DND-41 (cell line): ENCODE results near the gene P3H3.

Source experiments
- ATAC-seq: fragments of 200-7000 bp; cut with Tn5 transposase; 3 replicates; pipeline ENCODE4 v1.9.1; 2021; ENCODE audit warnings: low read depth; ENCODE audit not compliant: insufficient read depth
- DNase-seq: peaks from one replicate; pipeline ENCODE4 v3.0.0-alpha.2; 2020
- H2AFZ ChIP-seq: 2 replicates; pipeline ENCODE4 v1.6.0; 2012; ENCODE audit warnings: low read depth, low read length
- H3K27ac ChIP-seq: 2 replicates; pipeline ENCODE4 v1.5.1; 2012; ENCODE audit warnings: low read length, inconsistent platforms
- H3K27me3 ChIP-seq: fragments of 200-600 bp; sonication (generic); 2 replicates; pipeline ENCODE4 v1.6.0; 2012; ENCODE audit warnings: low read length, mild to moderate bottlenecking, inconsistent platforms; ENCODE audit not compliant: insufficient read depth, poor library complexity
- H3K36me3 ChIP-seq: 2 replicates; pipeline ENCODE4 v1.5.1; 2012; ENCODE audit warnings: low read length, inconsistent platforms; ENCODE audit not compliant: insufficient read depth
- H3K4me1 ChIP-seq: 2 replicates; pipeline ENCODE4 v1.5.1; 2012; ENCODE audit warnings: mild to moderate bottlenecking, low read length; ENCODE audit not compliant: insufficient read depth
- H3K4me2 ChIP-seq: 2 replicates; pipeline ENCODE4 v1.6.0; 2012; ENCODE audit warnings: mild to moderate bottlenecking, moderate library complexity, low read length, inconsistent platforms; ENCODE audit not compliant: insufficient read depth
- H3K4me3 ChIP-seq, 2 experiments: fragments of 200-600 bp in 1 of 2; shearing (Covaris generic) in 1 of 2; 2 replicates each; pipeline ENCODE4 v1.5.1; 2012 to 2016; ENCODE audit warnings: inconsistent platforms in 2 of 2, low read length in 2 of 2, mild to moderate bottlenecking in 2 of 2, low read depth in 1 of 2, moderate library complexity in 1 of 2
- H3K79me2 ChIP-seq: 2 replicates; pipeline ENCODE4 v1.6.0; 2012; ENCODE audit warnings: low read length, inconsistent platforms; ENCODE audit not compliant: insufficient read depth
- H3K9ac ChIP-seq: 2 replicates; pipeline ENCODE4 v1.6.0; 2012; ENCODE audit warnings: low read depth, mild to moderate bottlenecking, inconsistent platforms, low read length, moderate library complexity
- H3K9me3 ChIP-seq: 2 replicates; pipeline ENCODE4 v1.5.1; 2012; ENCODE audit warnings: low read length, moderate library complexity, mild to moderate bottlenecking, inconsistent platforms; ENCODE audit not compliant: insufficient read depth, severe bottlenecking
- H4K20me1 ChIP-seq: 2 replicates; pipeline ENCODE4 v1.6.0; 2012; ENCODE audit warnings: low read length; ENCODE audit not compliant: insufficient read depth
- CTCF ChIP-seq: IDR thresholded peaks from 2 replicates; pipeline ENCODE4 v1.5.1; 2012; ENCODE audit warnings: borderline replicate concordance, low read length, moderate library complexity, mild to moderate bottlenecking; ENCODE audit not compliant: poor library complexity, severe bottlenecking; ENCODE audit errors: extremely low read depth
- EZH2 ChIP-seq: IDR thresholded peaks from 3 replicates; pipeline ENCODE4 v1.6.1; 2012; ENCODE audit warnings: borderline replicate concordance, low read depth, mild to moderate bottlenecking, moderate library complexity, low read length, inconsistent platforms; ENCODE audit not compliant: severe bottlenecking

Gene P3H3

GRCh38 chr12:6823182-6824084, 4.8 kb upstream of the P3H3 start:
- DNase-seq (no peak), ATAC-seq (no peak)
- H3K9me3 ChIP-seq, result no peaks in the 10 kb centered on the region
- H3K36me3 ChIP-seq, result no peaks in the 10 kb centered on the region
- peaks cover 22% of the 10 kb centered on the region for H3K4me1 ChIP-seq
- H3K4me2 ChIP-seq, result no peak overlapping the region
- no peaks in the 10 kb centered on the region for H3K79me2 ChIP-seq
- H2AFZ ChIP-seq, result no peak overlapping the region
- H3K27ac ChIP-seq, result no peak overlapping the region
- TF ChIP-seq CTCF, result no peak
- no peak for TF ChIP-seq EZH2
- H4K20me1 ChIP-seq, result peaks cover 14% of the 10 kb centered on the region; the same call in 1 of the 2 replicates
- no peak overlapping the region for H3K9ac ChIP-seq
- H3K4me3 ChIP-seq, result no peak overlapping the region
- peaks cover 76% of the 10 kb centered on the region for H3K27me3 ChIP-seq

- Histone ChIP-seq H3K27me3 (peaks cover 84% of the 10 kb centered on the region), H3K79me2 (no peaks in the 10 kb centered on the region), H3K4me2 (no peak overlapping the region), H3K9me3 (no peaks in the 10 kb centered on the region), H2AFZ (no peak overlapping the region), H4K20me1 (peaks cover 14% of the 10 kb centered on the region; the same call in 1 of the 2 replicates), H3K27ac (no peak overlapping the region), H3K36me3 (no peaks in the 10 kb centered on the region), H3K4me3 (no peak overlapping the region), H3K9ac (no peak overlapping the region), H3K4me1 (peaks cover 30% of the 10 kb centered on the region)
- no peak for DNase-seq
- TF ChIP-seq EZH2 (no peak), CTCF (no peak)
- no peak for ATAC-seq
Observed at GRCh38 chr12:6824085-6824775, 4.0 kb upstream of the P3H3 start.

- Histone ChIP-seq H3K27ac (no peak overlapping the region), H3K4me1 (peaks cover 31% of the 10 kb centered on the region), H4K20me1 (peaks cover 17% of the 10 kb centered on the region), H3K27me3 (peaks cover 87% of the 10 kb centered on the region), H3K36me3 (no peaks in the 10 kb centered on the region), H2AFZ (no peak overlapping the region), H3K4me3 (no peak overlapping the region), H3K9ac (no peak overlapping the region), H3K9me3 (no peaks in the 10 kb centered on the region), H3K4me2 (no peak overlapping the region), H3K79me2 (no peaks in the 10 kb centered on the region)
- TF ChIP-seq CTCF, result no peak
- no peak for TF ChIP-seq EZH2
- no peak for DNase-seq
- no peak for ATAC-seq
Observed at GRCh38 chr12:6824901-6825381, 3.3 kb upstream of the P3H3 start.
